ENCODE data around the gene P2RX4.

P2RX4 gene

GRCh38 chr12:121189131-121189530 is 20.8 kb upstream of the P2RX4 start:
- Histone ChIP-seq H3K9ac (ENCODE audit: low read length) (no peak overlapping the region), H3K4me1 (ENCODE audit: control insufficient read depth in 1 of 2, insufficient read depth in 2 of 2, low read length in 2 of 2) (peaks cover 0 to 4% of the 10 kb centered on the region in 2 experiments), H2AK5ac (ENCODE audit: low read length) (no peak overlapping the region), H3K27ac (ENCODE audit: low read depth, low read length) (no peak overlapping the region), H3K14ac (ENCODE audit: low read length) (no peak overlapping the region), H4K12ac (ENCODE audit: low read depth, low read length) (no peak overlapping the region), H3K4ac (ENCODE audit: low read depth, low read length) (no peak overlapping the region), H3K4me3 (ENCODE audit: low read depth, low read length) (no peak overlapping the region), H3K27me3 (ENCODE audit: insufficient read depth, low read length) (no peaks in the 10 kb centered on the region), H2BK120ac (ENCODE audit: insufficient read depth, low read length, poor library complexity) (no peak overlapping the region), H3K23ac (ENCODE audit: low read length) (no peak overlapping the region), H3K79me2 (ENCODE audit: control insufficient read depth, insufficient read depth, low read length, poor library complexity) (no peaks in the 10 kb centered on the region), H3K79me1 (ENCODE audit: low read length) (peaks cover 2% of the 10 kb centered on the region), H2AFZ (ENCODE audit: insufficient read depth, low read length, poor library complexity) (no peak overlapping the region), H3K4me2 (ENCODE audit: low read length) (no peak overlapping the region), H4K91ac (ENCODE audit: low read depth, low read length) (no peak overlapping the region), H2BK12ac (ENCODE audit: low read length) (no peak overlapping the region), H2BK5ac (ENCODE audit: low read depth, low read length, poor library complexity) (no peak overlapping the region), H3K36me3 (ENCODE audit: control insufficient read depth in 1 of 2, insufficient read depth in 2 of 2, low read length in 2 of 2) (no peaks in the 10 kb centered on the region), H3K9me3 (ENCODE audit: insufficient read depth, low read depth, low read length) (no peaks in the 10 kb centered on the region), H3K18ac (ENCODE audit: low read length) (no peak overlapping the region), H4K8ac (ENCODE audit: low read depth, low read length) (no peak overlapping the region)
- no peak for DNase-seq
- WGBS (ENCODE audit: extremely low coverage, insufficient coverage, insufficient read length): no CpG with 5 or more reads among the region's 9 CpGs

- WGBS (ENCODE audit: extremely low coverage, insufficient coverage, insufficient read length): no CpG with 5 or more reads among the region's 9 CpGs
- no peak overlapping the region for H3K23ac ChIP-seq (ENCODE audit: low read length)
- H4K91ac ChIP-seq (ENCODE audit: low read depth, low read length): no peak overlapping the region
- no peaks in the 10 kb centered on the region for H3K79me1 ChIP-seq (ENCODE audit: low read length)
- H3K9me3 ChIP-seq (ENCODE audit: insufficient read depth, low read depth, low read length): no peaks in the 10 kb centered on the region
- H3K4ac ChIP-seq (ENCODE audit: low read depth, low read length): no peak overlapping the region
- H3K18ac ChIP-seq (ENCODE audit: low read length): no peak overlapping the region
- H3K9ac ChIP-seq (ENCODE audit: low read length): no peak overlapping the region
- H2AK5ac ChIP-seq (ENCODE audit: low read length): no peak overlapping the region
- H3K14ac ChIP-seq (ENCODE audit: low read length): no peak overlapping the region
- no peak overlapping the region for H3K4me2 ChIP-seq (ENCODE audit: low read length)
- no peak overlapping the region for H3K4me3 ChIP-seq (ENCODE audit: low read depth, low read length)
- H2BK120ac ChIP-seq (ENCODE audit: insufficient read depth, low read length, poor library complexity): no peak overlapping the region
- DNase-seq: no peak
- no peaks in the 10 kb centered on the region for H3K36me3 ChIP-seq (ENCODE audit: control insufficient read depth in 1 of 2, insufficient read depth in 2 of 2, low read length in 2 of 2)
- H3K27me3 ChIP-seq (ENCODE audit: insufficient read depth, low read length): no peaks in the 10 kb centered on the region
- H2BK5ac ChIP-seq (ENCODE audit: low read depth, low read length, poor library complexity): no peak overlapping the region
- no peak overlapping the region for H2AFZ ChIP-seq (ENCODE audit: insufficient read depth, low read length, poor library complexity)
- no peak overlapping the region for H3K27ac ChIP-seq (ENCODE audit: low read depth, low read length)
- H4K8ac ChIP-seq (ENCODE audit: low read depth, low read length): no peak overlapping the region
- no peaks in the 10 kb centered on the region for H3K4me1 ChIP-seq (ENCODE audit: control insufficient read depth in 1 of 2, insufficient read depth in 2 of 2, low read length in 2 of 2)
- no peak overlapping the region for H4K12ac ChIP-seq (ENCODE audit: low read depth, low read length)
- no peak overlapping the region for H2BK12ac ChIP-seq (ENCODE audit: low read length)
- H3K79me2 ChIP-seq (ENCODE audit: control insufficient read depth, insufficient read depth, low read length, poor library complexity): no peaks in the 10 kb centered on the region
Observed at GRCh38 chr12:121189619-121190155, 20.2 kb upstream of the P2RX4 start.

- H3K27me3 ChIP-seq (ENCODE audit: insufficient read depth, low read length): no peaks in the 10 kb centered on the region
- H3K79me2 ChIP-seq (ENCODE audit: control insufficient read depth, insufficient read depth, low read length, poor library complexity): no peaks in the 10 kb centered on the region
- no peak overlapping the region for H4K12ac ChIP-seq (ENCODE audit: low read depth, low read length)
- H3K36me3 ChIP-seq (ENCODE audit: control insufficient read depth in 1 of 2, insufficient read depth in 2 of 2, low read length in 2 of 2): no peaks in the 10 kb centered on the region
- H2BK5ac ChIP-seq (ENCODE audit: low read depth, low read length, poor library complexity): no peak overlapping the region
- H2AFZ ChIP-seq (ENCODE audit: insufficient read depth, low read length, poor library complexity): no peak overlapping the region
- no peak overlapping the region for H3K9ac ChIP-seq (ENCODE audit: low read length)
- H3K18ac ChIP-seq (ENCODE audit: low read length): no peak overlapping the region
- no peak overlapping the region for H3K4me2 ChIP-seq (ENCODE audit: low read length)
- no peak overlapping the region for H3K14ac ChIP-seq (ENCODE audit: low read length)
- H3K27ac ChIP-seq (ENCODE audit: low read depth, low read length): no peak overlapping the region
- no peak overlapping the region for H2BK120ac ChIP-seq (ENCODE audit: insufficient read depth, low read length, poor library complexity)
- peak; percentile 67 to 74 for DNase-seq
- no peak overlapping the region for H3K4me3 ChIP-seq (ENCODE audit: low read depth, low read length)
- no peak overlapping the region for H3K4ac ChIP-seq (ENCODE audit: low read depth, low read length)
- no peak overlapping the region for H3K23ac ChIP-seq (ENCODE audit: low read length)
- no peaks in the 10 kb centered on the region for H3K4me1 ChIP-seq (ENCODE audit: control insufficient read depth in 1 of 2, insufficient read depth in 2 of 2, low read length in 2 of 2)
- H4K8ac ChIP-seq (ENCODE audit: low read depth, low read length): no peak overlapping the region
- H2AK5ac ChIP-seq (ENCODE audit: low read length): no peak overlapping the region
- no peak overlapping the region for H4K91ac ChIP-seq (ENCODE audit: low read depth, low read length)
- H3K9me3 ChIP-seq (ENCODE audit: insufficient read depth, low read depth, low read length): no peaks in the 10 kb centered on the region
- no CpG with 5 or more reads among the region's 2 CpGs for WGBS (ENCODE audit: extremely low coverage, insufficient coverage, insufficient read length)
- no peak overlapping the region for H2BK12ac ChIP-seq (ENCODE audit: low read length)
- no peaks in the 10 kb centered on the region for H3K79me1 ChIP-seq (ENCODE audit: low read length)
Observed at GRCh38 chr12:121190523-121191031, 19.4 kb upstream of the P2RX4 start.

GRCh38 chr12:121191151-121191550 is 18.8 kb upstream of the P2RX4 start:
- H3K27ac ChIP-seq (ENCODE audit: low read depth, low read length): no peak overlapping the region
- no peak overlapping the region for H3K23ac ChIP-seq (ENCODE audit: low read length)
- H4K8ac ChIP-seq (ENCODE audit: low read depth, low read length): no peak overlapping the region
- H3K4me3 ChIP-seq (ENCODE audit: low read depth, low read length): no peak overlapping the region
- no peak overlapping the region for H3K4ac ChIP-seq (ENCODE audit: low read depth, low read length)
- H3K4me1 ChIP-seq (ENCODE audit: control insufficient read depth in 1 of 2, insufficient read depth in 2 of 2, low read length in 2 of 2): no peaks in the 10 kb centered on the region
- no peak overlapping the region for H2BK5ac ChIP-seq (ENCODE audit: low read depth, low read length, poor library complexity)
- no peaks in the 10 kb centered on the region for H3K27me3 ChIP-seq (ENCODE audit: insufficient read depth, low read length)
- no peak overlapping the region for H2BK120ac ChIP-seq (ENCODE audit: insufficient read depth, low read length, poor library complexity)
- no peak overlapping the region for H3K14ac ChIP-seq (ENCODE audit: low read length)
- no peaks in the 10 kb centered on the region for H3K36me3 ChIP-seq (ENCODE audit: control insufficient read depth in 1 of 2, insufficient read depth in 2 of 2, low read length in 2 of 2)
- no peak overlapping the region for H2BK12ac ChIP-seq (ENCODE audit: low read length)
- no peak overlapping the region for H3K18ac ChIP-seq (ENCODE audit: low read length)
- H3K79me2 ChIP-seq (ENCODE audit: control insufficient read depth, insufficient read depth, low read length, poor library complexity): no peaks in the 10 kb centered on the region
- no peak overlapping the region for H4K12ac ChIP-seq (ENCODE audit: low read depth, low read length)
- H2AFZ ChIP-seq (ENCODE audit: insufficient read depth, low read length, poor library complexity): no peak overlapping the region
- H3K79me1 ChIP-seq (ENCODE audit: low read length): no peaks in the 10 kb centered on the region
- no peak overlapping the region for H3K4me2 ChIP-seq (ENCODE audit: low read length)
- H2AK5ac ChIP-seq (ENCODE audit: low read length): no peak overlapping the region
- no CpG with 5 or more reads among the region's 3 CpGs for WGBS (ENCODE audit: extremely low coverage, insufficient coverage, insufficient read length)
- H4K91ac ChIP-seq (ENCODE audit: low read depth, low read length): no peak overlapping the region
- no peak for DNase-seq
- H3K9ac ChIP-seq (ENCODE audit: low read length): no peak overlapping the region
- H3K9me3 ChIP-seq (ENCODE audit: insufficient read depth, low read depth, low read length): no peaks in the 10 kb centered on the region

All from trophoblast cell (in vitro differentiated cells and primary cell).